Lung (tissue), 13 donors: Measurements from ENCODE around the gene SEC61A1. TPM values are rescaled to one million over a fixed set of nuclear protein-coding genes. Genes with fewer than 3 reads are reported as not detected.
A peak's percentile ranks its signal among the peaks of the same experiment; 100 is the strongest.

Source experiments
- ATAC-seq: fragments of 200-7000 bp; cut with Tn5 transposase; one replicate; pipeline ENCODE4 v1.9.1; 2020; ENCODE audit warnings: moderate number of reproducible peaks; ENCODE audit not compliant: insufficient read depth, low FRiP score
- DNase-seq, 3 donors: peaks; one replicate each; pipeline ENCODE4 v3.0.0-alpha.2; 2013 to 2017
- H3K27ac ChIP-seq, 2 donors: one replicate each; pipeline ENCODE4 v1.5.1; 2013; ENCODE audit warnings: mild to moderate bottlenecking in 2 of 2, moderate library complexity in 2 of 2, control low read depth in 1 of 2, inconsistent platforms in 1 of 2, low read depth in 1 of 2, low read length in 1 of 2
- H3K27me3 ChIP-seq, 3 donors: one replicate each; pipeline ENCODE4 v1.5.1; 2013; ENCODE audit warnings: low read length in 2 of 3; ENCODE audit not compliant: control insufficient read depth in 3 of 3, insufficient read depth in 3 of 3
- H3K36me3 ChIP-seq, 4 donors: one replicate each; pipeline ENCODE4 v1.5.1; 2013; ENCODE audit warnings: low read length in 4 of 4, mild to moderate bottlenecking in 1 of 4, moderate library complexity in 1 of 4; ENCODE audit not compliant: control insufficient read depth in 4 of 4, insufficient read depth in 4 of 4
- H3K4me1 ChIP-seq, 5 donors: one replicate each; pipeline ENCODE4 v1.5.1; 2013; ENCODE audit warnings: low read length in 5 of 5, mild to moderate bottlenecking in 2 of 5, moderate library complexity in 1 of 5; ENCODE audit not compliant: control insufficient read depth in 5 of 5, insufficient read depth in 5 of 5
- H3K4me3 ChIP-seq: one replicate; pipeline ENCODE4 v1.5.1; 2013; ENCODE audit warnings: mild to moderate bottlenecking, control low read depth, moderate library complexity
- H3K9ac ChIP-seq, 2 donors: one replicate each; pipeline ENCODE4 v1.5.1; 2013; ENCODE audit warnings: low read length in 2 of 2, control low read depth in 1 of 2; ENCODE audit not compliant: insufficient read depth in 1 of 2
- H3K9me3 ChIP-seq, 4 donors: one replicate each; pipeline ENCODE4 v1.5.1; 2013; ENCODE audit warnings: low read length in 3 of 4, mild to moderate bottlenecking in 1 of 4, moderate library complexity in 1 of 4; ENCODE audit not compliant: control insufficient read depth in 4 of 4, insufficient read depth in 3 of 4
- CTCF ChIP-seq: IDR thresholded peaks from 2 replicates; pipeline ENCODE4 v1.5.1; 2012; ENCODE audit warnings: mild to moderate bottlenecking; ENCODE audit errors: control extremely low read depth, extremely low read depth
- WGBS, 2 donors: extraction: QIAGEN DNeasy Blood & Tissue Kit; methylation state at CpG; one replicate each; pipeline ENCODE4 v1.1.7; 2013; 5-methylcytosine and 5-hydroxymethylcytosine counted together
- polyA plus RNA-seq, 2 donors: library from polyadenylated mRNA; stranded (reverse); fragments of 200-250 nt; gene quantifications; one replicate each; pipeline ENCODE4 v1.2.1, GENCODE V29; 2013
- small RNA-seq: library from RNA; depleted of rRNA; stranded (forward); fragments of <200 nt; gene quantifications from one replicate; pipeline ENCODE3, GENCODE V24; 2014; ENCODE audit warnings: low replicate concordance
- total RNA-seq, 2 donors: library from RNA; depleted of rRNA in 1 of 2; stranded (reverse); fragments of >200 nt in 1 of 2; gene quantifications; one replicate each; pipeline ENCODE4 v1.2.1, GENCODE V29; 2014 to 2021
- donor health status: control.
- donor health status: control.
- donor health status: Bipolar disorder and iron deficiency.
- donor health status: healthy.
- donor health status: DM: yes; HTN: yes; CAD: no.

Gene SEC61A1
- total and polyA plus RNA-seq, 4 donors, result 137 to 270 (median 173) TPM

DNA sequence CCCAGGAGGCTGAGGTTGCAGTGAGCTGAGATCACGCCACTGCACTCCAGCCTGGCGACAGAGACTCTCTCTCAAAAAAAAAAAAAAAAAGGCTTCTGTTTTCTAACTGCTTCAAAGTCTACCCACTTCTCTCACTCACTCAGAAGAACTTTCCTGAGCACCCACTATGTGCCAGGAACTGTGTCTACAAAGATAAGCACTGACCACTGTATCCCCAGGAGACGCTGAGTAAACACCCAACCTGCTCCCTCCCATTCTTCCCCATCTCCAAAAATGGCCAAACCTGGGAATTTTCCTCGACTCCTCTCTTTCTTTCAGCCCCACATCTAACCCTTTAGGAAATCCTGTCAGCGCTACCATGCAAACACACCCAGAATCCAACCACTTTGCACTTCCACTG lies 58.9 kb downstream of the SEC61A1 start:
- Histone ChIP-seq H3K36me3 (peaks cover 5 to 18% (median 10%) of the 10 kb centered on the region in 4 donors), H3K9me3 (no peaks in the 10 kb centered on the region), H3K27ac (peak overlapping the region in 1 of 2 donors; percentile 11), H3K27me3 (no peaks in the 10 kb centered on the region), H3K4me3 (no peak overlapping the region), H3K9ac (no peak overlapping the region), H3K4me1 (peaks cover 0 to 16% (median 0%) of the 10 kb centered on the region in 5 donors)
- DNase-seq (no peak), ATAC-seq (no peak)
- no peak for TF ChIP-seq CTCF
- 93 to 94% methylated on average over 5 of the region's 5 CpGs for WGBS, 2 donors

GRCh38 chr3:128112357-128112968 lies 60.2 kb downstream of the SEC61A1 start:
- H3K36me3 ChIP-seq, result peaks cover 5 to 17% (median 12%) of the 10 kb centered on the region in 4 donors
- H3K27me3 ChIP-seq, result no peaks in the 10 kb centered on the region
- no peak for TF ChIP-seq CTCF
- no peaks in the 10 kb centered on the region for H3K9me3 ChIP-seq
- no peak for DNase-seq
- H3K9ac ChIP-seq, result no peak overlapping the region
- H3K27ac ChIP-seq, result no peak overlapping the region
- 82 to 86% methylated on average over 7 of the region's 7 CpGs for WGBS, 2 donors
- no peak for ATAC-seq
- no peak overlapping the region for H3K4me3 ChIP-seq
- peaks cover 0 to 10% (median 0%) of the 10 kb centered on the region in 5 donors for H3K4me1 ChIP-seq

DNA sequence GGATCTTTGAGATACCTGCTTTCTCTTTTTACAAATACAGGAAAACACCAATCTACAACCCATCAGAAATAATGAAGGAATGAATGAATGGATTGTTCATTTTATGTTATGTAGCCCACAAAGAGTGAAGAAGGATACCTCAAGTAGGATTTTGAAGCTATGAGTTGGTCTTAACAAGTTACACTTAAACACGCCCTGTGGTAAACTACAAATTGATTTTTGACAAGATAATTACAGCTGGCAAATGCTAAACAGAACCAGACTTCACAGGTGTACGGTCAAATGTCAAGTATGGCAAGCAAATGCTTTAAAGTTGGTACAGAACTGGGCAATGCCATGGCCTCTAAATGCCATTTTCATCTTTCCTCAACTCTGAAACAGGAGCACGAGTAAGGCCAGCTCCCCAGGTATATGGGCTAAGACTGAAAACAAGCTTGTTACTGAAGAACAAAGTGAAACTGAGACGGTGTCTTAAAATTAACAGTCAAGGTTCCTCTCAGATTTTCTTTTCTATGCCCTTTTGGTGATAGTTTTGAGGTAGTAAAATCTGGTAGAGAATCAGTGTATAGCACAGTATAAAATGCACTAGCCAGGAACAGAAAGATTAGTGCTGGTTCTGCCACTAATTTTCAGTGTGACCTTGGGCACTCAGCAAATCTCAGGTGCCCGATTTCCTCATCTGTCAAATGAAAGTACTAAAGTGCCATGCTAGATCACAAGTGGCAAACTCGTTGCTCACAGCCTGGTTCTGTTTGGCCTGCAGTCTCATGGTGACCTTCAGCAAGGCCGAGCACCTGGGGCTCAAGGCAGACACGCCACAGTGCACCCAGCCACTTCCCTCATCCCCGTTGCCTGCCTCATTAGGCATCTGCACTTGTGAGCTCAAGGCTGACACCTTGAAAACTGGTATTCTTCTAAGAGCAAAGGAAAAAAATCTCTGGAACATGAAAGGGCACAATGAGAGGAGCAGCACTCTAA lies 61.9 kb downstream of the SEC61A1 start:
- no peak for TF ChIP-seq CTCF
- Histone ChIP-seq H3K9me3 (no peaks in the 10 kb centered on the region), H3K9ac (no peak overlapping the region), H3K27ac (no peak overlapping the region), H3K4me1 (no peaks in the 10 kb centered on the region), H3K36me3 (peaks cover 5 to 17% (median 14%) of the 10 kb centered on the region in 4 donors), H3K4me3 (no peak overlapping the region), H3K27me3 (no peaks in the 10 kb centered on the region)
- WGBS, 2 donors, result 85 to 88% methylated on average over 9 of the region's 9 CpGs
- DNase-seq (no peak), ATAC-seq (no peak)

Small RNA genes within 50 kb of the gene (small RNA-seq; reads per million reads assigned to genes)
- gene RNU2-37P, result 0.08 reads per million

Other genes with a start within 250 kb of the SEC61A1 start
- 100 to 1,000 TPM in 1 of 2 donors, 10 to 100 TPM in 1; 67.0 to 182 TPM for gene MGLL, start 229.9 kb upstream of the SEC61A1 start, total RNA-seq
- gene MGLL, start 229.9 kb upstream of the SEC61A1 start, polyA plus RNA-seq, result 10 to 100 TPM; 68.3 to 88.1 TPM
- 1 to 10 TPM in 1 of 2 donors, under 1 TPM in 1; 0.86 to 3.1 TPM for gene KBTBD12, start 137.2 kb upstream of the SEC61A1 start, total RNA-seq
- gene KBTBD12, start 137.2 kb upstream of the SEC61A1 start, polyA plus RNA-seq, result under 1 TPM; 0.29 to 0.37 TPM
- 10 to 100 TPM; 39.6 to 43.9 TPM for gene RUVBL1, start 71.4 kb downstream of the SEC61A1 start, total RNA-seq
- 10 to 100 TPM; 26.6 to 53.7 TPM for gene RUVBL1, start 71.4 kb downstream of the SEC61A1 start, polyA plus RNA-seq
- 10 to 100 TPM in 1 of 2 donors, 1 to 10 TPM in 1; 9.8 to 20.1 TPM for gene EEFSEC, start 101.0 kb downstream of the SEC61A1 start, total RNA-seq
- gene EEFSEC, start 101.0 kb downstream of the SEC61A1 start, polyA plus RNA-seq, result 10 to 100 TPM; 10.9 to 12.4 TPM